Stomach (tissue), 9 donors: Measurements from ENCODE around the gene EGF. TPM values are rescaled to one million over a fixed set of nuclear protein-coding genes. Genes with fewer than 3 reads are reported as not detected.

Experiments
- DNase-seq, 2 donors: peaks; one replicate each; pipeline versions ENCODE4 v3.0.0 to v3.0.0-alpha.2; 2013 to 2019
- H3K27ac ChIP-seq, 5 donors: fragments of 200-600 bp in 4 of 5; sonication (generic) in 4 of 5; one replicate each; pipeline ENCODE4 v1.5.1; 2013 to 2019; ENCODE audit warnings: mild to moderate bottlenecking in 1 of 5, moderate library complexity in 1 of 5
- H3K27me3 ChIP-seq, 3 donors: fragments of 200-600 bp; sonication (generic); one replicate each; pipeline ENCODE4 v1.5.1; 2017 to 2019; ENCODE audit warnings: mixed run types in 1 of 3
- H3K36me3 ChIP-seq, 4 donors: fragments of 200-600 bp; sonication (generic); 1 replicate in 3 of 4; 2 replicates in 1 of 4; pipeline ENCODE4 v1.5.1; 2016 to 2019
- H3K4me1 ChIP-seq, 4 donors: fragments of 200-600 bp; sonication (generic); one replicate each; pipeline ENCODE4 v1.5.1; 2016 to 2019
- H3K4me3 ChIP-seq, 4 donors: fragments of 200-600 bp; sonication (generic) in 3 of 4; one replicate each; pipeline ENCODE4 v1.5.1; 2016 to 2019; ENCODE audit warnings: mild to moderate bottlenecking in 1 of 4
- H3K9me3 ChIP-seq, 4 donors: fragments of 200-600 bp; sonication (generic); one replicate each; pipeline ENCODE4 v1.5.1; 2016 to 2019
- CTCF ChIP-seq, 7 experiments: fragments of 450-650 bp in 4 of 7; fragments of 200-600 bp in 3 of 7; sonication (generic) in 3 of 7; IDR thresholded peaks; one replicate each; pipeline ENCODE4 v1.5.1; 2016 to 2019; ENCODE audit warnings: antibody characterized with exemption in 7 of 7, control low read depth in 2 of 7, mild to moderate bottlenecking in 1 of 7
- EP300 ChIP-seq: sonication (generic); formaldehyde crosslinking; IDR thresholded peaks from one replicate; pipeline ENCODE4 v1.6.1; 2017; ENCODE audit warnings: antibody characterized with exemption
- POLR2A ChIP-seq, 4 donors: fragments of 450-650 bp; IDR thresholded peaks; one replicate each; pipeline ENCODE4 v1.6.1; 2016; ENCODE audit warnings: antibody characterized with exemption in 4 of 4, control low read depth in 2 of 4, mild to moderate bottlenecking in 1 of 4, moderate library complexity in 1 of 4
- POLR2AphosphoS5 ChIP-seq, 3 donors: sonication (generic); formaldehyde crosslinking; IDR thresholded peaks; one replicate each; pipeline ENCODE4 v1.6.1; 2016; ENCODE audit warnings: antibody characterized with exemption in 3 of 3
- WGBS, 5 donors: extraction: QIAGEN DNeasy Blood & Tissue Kit in 3 of 5; methylation state at CpG; one replicate each; pipeline versions ENCODE4 v1.1.5 to v1.1.7; 2013 to 2018; 5-methylcytosine and 5-hydroxymethylcytosine counted together
- intact Hi-C: fragments of 100-400 bp; cut with DNase I; formaldehyde crosslinking; loops from one replicate; pipeline ENCODE4 v1.15.1; 2023; ENCODE audit warnings: low total_unique reads
- polyA plus RNA-seq, 3 donors: library from polyadenylated mRNA; stranded (reverse); fragments of 200-250 nt; gene quantifications; one replicate each; pipeline ENCODE4 v1.2.3, GENCODE V29; 2013
- total RNA-seq, 5 donors: library from RNA; depleted of rRNA; stranded (reverse); fragments of >200 nt; gene quantifications; one replicate each; pipeline versions ENCODE4 v1.1.0 to v1.2.3, GENCODE V29; 2014 to 2016
- donor health status: healthy with polysubstance abuse.
- donor health status: Bipolar disorder and iron deficiency.
- donor health status: healthy.

Gene EGF
- total and polyA plus RNA-seq, 8 donors, result 0.20 to 0.37 TPM; not detected in 6

GRCh38 chr4:109915385-109916026, 2.8 kb downstream of the EGF start:
- TF ChIP-seq EP300, result no peak
- no peak for TF ChIP-seq POLR2A (IDR thresholded peaks at IDR 0.05)
- no peak for DNase-seq
- Histone ChIP-seq H3K9me3 (no peaks in the 10 kb centered on the region), H3K36me3 (no peaks in the 10 kb centered on the region), H3K27ac (no peak overlapping the region), H3K4me1 (no peaks in the 10 kb centered on the region), H3K27me3 (no peaks in the 10 kb centered on the region), H3K4me3 (no peak overlapping the region)
- intact Hi-C loops, result no loop called here
- WGBS, 5 donors, result 65 to 75% (median 67%) methylated on average over 8 of the region's 8 CpGs

GRCh38 chr4:109916027-109916409, 3.3 kb downstream of the EGF start:
- no peak for DNase-seq
- no peaks in the 10 kb centered on the region for H3K9me3 ChIP-seq
- TF ChIP-seq POLR2A (IDR thresholded peaks at IDR 0.05) (no peak), EP300 (no peak), POLR2AphosphoS5 (IDR thresholded peaks at IDR 0.05) (no peak), CTCF (IDR thresholded peaks at IDR 0.05) (no peak)
- 19 to 36% (median 28%) methylated on average over 4 of the region's 4 CpGs for WGBS, 5 donors
- H3K4me1 ChIP-seq, result no peaks in the 10 kb centered on the region
- H3K27ac ChIP-seq, result no peak overlapping the region
- H3K36me3 ChIP-seq, result no peaks in the 10 kb centered on the region
- intact Hi-C loops, result no loop called here
- no peaks in the 10 kb centered on the region for H3K27me3 ChIP-seq
- no peak overlapping the region for H3K4me3 ChIP-seq

GRCh38 chr4:109921384-109921808, 8.7 kb downstream of the EGF start:
- H3K27ac ChIP-seq, result no peak overlapping the region
- TF ChIP-seq POLR2A (IDR thresholded peaks at IDR 0.05) (no peak), CTCF (IDR thresholded peaks at IDR 0.05) (no peak), POLR2AphosphoS5 (IDR thresholded peaks at IDR 0.05) (no peak), EP300 (no peak)
- no peaks in the 10 kb centered on the region for H3K4me1 ChIP-seq
- H3K36me3 ChIP-seq, result no peaks in the 10 kb centered on the region
- DNase-seq, result peak in 1 of 2 donors; percentile 23
- 42 to 50% (median 46%) methylated on average over 1 of the region's 1 CpG for WGBS, 5 donors
- no peak overlapping the region for H3K4me3 ChIP-seq
- no peaks in the 10 kb centered on the region for H3K9me3 ChIP-seq
- intact Hi-C loops, result no loop called here
- H3K27me3 ChIP-seq, result no peaks in the 10 kb centered on the region

- Histone ChIP-seq H3K4me3 (no peak overlapping the region), H3K9me3 (no peaks in the 10 kb centered on the region), H3K4me1 (no peaks in the 10 kb centered on the region), H3K27ac (no peak overlapping the region), H3K27me3 (no peaks in the 10 kb centered on the region), H3K36me3 (no peaks in the 10 kb centered on the region)
- no peak for DNase-seq
- WGBS, 5 donors, result 69 to 87% (median 75%) methylated on average over 2 of the region's 2 CpGs
- intact Hi-C loops, result no loop called here
- TF ChIP-seq POLR2A (IDR thresholded peaks at IDR 0.05), result no peak
- no peak for TF ChIP-seq POLR2AphosphoS5 (IDR thresholded peaks at IDR 0.05)
- no peak for TF ChIP-seq CTCF (IDR thresholded peaks at IDR 0.05)
- no peak for TF ChIP-seq EP300
Observed at GRCh38 chr4:109925396-109925795, 12.7 kb downstream of the EGF start.

GRCh38 chr4:109928327-109929045, 15.8 kb downstream of the EGF start:
- Histone ChIP-seq H3K27ac (no peak overlapping the region), H3K9me3 (no peaks in the 10 kb centered on the region), H3K36me3 (no peaks in the 10 kb centered on the region), H3K4me1 (no peaks in the 10 kb centered on the region), H3K27me3 (no peaks in the 10 kb centered on the region), H3K4me3 (no peak overlapping the region)
- intact Hi-C loops, result no loop called here
- 49 to 59% (median 50%) methylated on average over 4 of the region's 4 CpGs for WGBS, 5 donors
- TF ChIP-seq EP300 (no peak), POLR2AphosphoS5 (IDR thresholded peaks at IDR 0.05) (no peak), CTCF (IDR thresholded peaks at IDR 0.05) (no peak), POLR2A (IDR thresholded peaks at IDR 0.05) (no peak)
- DNase-seq, result no peak
